ENCODE data around the gene OSBPL3.
"Not testable (repeated sequence)": the region's sequence is repeated elsewhere in the genome, so short reads cannot be mapped to it uniquely, and the experiment has no call there.

Gene OSBPL3

GRCh38 chr7:24922099-24922773, 57.7 kb downstream of the OSBPL3 start:
- no peak for DNase-seq (ENCODE audit: low read depth in 1 of 2, low spot score in 1 of 2)

- no peak for DNase-seq (ENCODE audit: low read depth in 1 of 2, low spot score in 1 of 2)
Measured at GRCh38 chr7:24921362-24921679, 58.7 kb downstream of the OSBPL3 start.

GRCh38 chr7:24920451-24921361, 59.3 kb downstream of the OSBPL3 start:
- DNase-seq (ENCODE audit: low read depth in 1 of 2, low spot score in 1 of 2) = no peak

GRCh38 chr7:24917510-24918239, 62.3 kb downstream of the OSBPL3 start:
- DNase-seq (ENCODE audit: low read depth in 1 of 2, low spot score in 1 of 2) = no peak

GRCh38 chr7:24916463-24917040, 63.4 kb downstream of the OSBPL3 start:
- no peak for DNase-seq (ENCODE audit: low read depth in 1 of 2, low spot score in 1 of 2)

GRCh38 chr7:24914465-24914859, 65.5 kb downstream of the OSBPL3 start:
- no peak for DNase-seq (ENCODE audit: low read depth in 1 of 2, low spot score in 1 of 2)

- no peak for DNase-seq (ENCODE audit: low read depth in 1 of 2, low spot score in 1 of 2)
Measured at GRCh38 chr7:24913801-24914464, 66.0 kb downstream of the OSBPL3 start.

- DNase-seq (ENCODE audit: low read depth in 1 of 2, low spot score in 1 of 2) = no peak
Measured at GRCh38 chr7:24912874-24913514, 67.0 kb downstream of the OSBPL3 start.

GRCh38 chr7:24912424-24912823, 67.6 kb downstream of the OSBPL3 start:
- DNase-seq (ENCODE audit: low read depth in 1 of 2, low spot score in 1 of 2) = no peak

- no peak for DNase-seq (ENCODE audit: low read depth in 1 of 2, low spot score in 1 of 2)
Measured at GRCh38 chr7:24911213-24911603, 68.8 kb downstream of the OSBPL3 start.

GRCh38 chr7:24910551-24911212, 69.3 kb downstream of the OSBPL3 start:
- DNase-seq (ENCODE audit: low read depth in 1 of 2, low spot score in 1 of 2) = no peak

- DNase-seq (ENCODE audit: low read depth in 1 of 2, low spot score in 1 of 2) = no peak
Measured at GRCh38 chr7:24908727-24909126, 71.3 kb downstream of the OSBPL3 start.

- DNase-seq (ENCODE audit: low read depth in 1 of 2, low spot score in 1 of 2) = no peak
Measured at GRCh38 chr7:24908166-24908565, 71.8 kb downstream of the OSBPL3 start.

- no peak for DNase-seq (ENCODE audit: low read depth in 1 of 2, low spot score in 1 of 2)
Measured at GRCh38 chr7:24907311-24907886, 72.6 kb downstream of the OSBPL3 start.

GRCh38 chr7:24905996-24906770, 73.8 kb downstream of the OSBPL3 start:
- DNase-seq (ENCODE audit: low read depth in 1 of 2, low spot score in 1 of 2) = no peak

- DNase-seq (ENCODE audit: low read depth in 1 of 2, low spot score in 1 of 2) = not testable (repeated sequence)
Measured at GRCh38 chr7:24903992-24904391, 76.0 kb downstream of the OSBPL3 start.

GRCh38 chr7:24903559-24903958, 76.4 kb downstream of the OSBPL3 start:
- DNase-seq (ENCODE audit: low read depth in 1 of 2, low spot score in 1 of 2) = no peak

- DNase-seq (ENCODE audit: low read depth in 1 of 2, low spot score in 1 of 2) = no peak
Measured at GRCh38 chr7:24902931-24903330, 77.0 kb downstream of the OSBPL3 start.

- DNase-seq (ENCODE audit: low read depth in 1 of 2, low spot score in 1 of 2) = no peak
Measured at GRCh38 chr7:24902276-24902675, 77.7 kb downstream of the OSBPL3 start.

All from stimulated activated CD4-positive, alpha-beta T cell treated with anti-CD3 and anti-CD28 coated beads, Interleukin-15, amount 100 ng/mL, for 1 hour (primary cell).